Activated CD4-positive, CD25-positive, alpha-beta regulatory T cell treated with anti-CD3 and anti-CD28 coated beads, Interleukin-2, amount 50 U/mL, for 24 hours (primary cell): ENCODE results near the gene SLC35E3.

ENCODE experiments used
- ATAC-seq, 2 donors: fragments of 150-1000 bp; cut with Tn5 transposase; one replicate each; pipeline ENCODE4 v1.10.0; 2021; ENCODE audit warnings: mild to moderate bottlenecking in 1 of 2, moderate library complexity in 1 of 2

Gene SLC35E3

DNA sequence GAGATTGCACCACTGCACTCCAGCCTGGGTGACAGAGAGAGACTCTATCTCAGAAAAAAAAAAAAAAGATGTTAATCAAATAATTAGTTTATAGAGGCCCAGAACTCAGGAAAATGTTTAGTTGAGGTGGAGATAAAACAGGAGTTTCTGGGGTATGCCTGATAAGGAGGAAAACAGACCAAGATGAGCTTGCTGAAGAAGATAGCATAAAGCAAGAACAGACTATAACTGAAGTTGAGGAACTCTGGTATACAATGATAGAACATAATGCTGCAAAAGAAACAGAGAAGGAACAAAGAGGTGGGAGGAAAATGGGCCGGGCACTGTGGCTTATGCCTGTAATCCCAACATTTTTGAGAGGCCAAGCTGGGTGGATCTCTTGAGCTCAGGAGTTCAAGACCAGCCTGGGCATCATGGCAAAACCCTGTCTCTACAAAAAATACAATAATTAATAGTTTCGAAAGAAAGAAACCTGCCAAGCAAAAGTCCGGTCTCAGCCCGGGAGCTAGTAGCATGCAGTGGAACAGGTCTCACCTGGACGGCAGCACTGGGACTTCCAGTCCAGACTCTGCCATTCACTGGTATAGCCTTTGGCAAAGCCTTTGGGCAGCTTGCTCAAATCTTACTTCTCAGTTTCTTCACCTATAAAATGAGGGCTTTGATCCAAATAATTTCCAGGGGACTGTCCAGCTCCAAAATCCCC lies 25.4 kb downstream of the SLC35E3 start:
- ATAC-seq, result no peak

- ATAC-seq, result no peak
Measured at GRCh38 chr12:68772714-68773113, 26.7 kb downstream of the SLC35E3 start.

GRCh38 chr12:68773582-68773981 lies 27.6 kb downstream of the SLC35E3 start:
- ATAC-seq, result no peak

- ATAC-seq, result no peak
Measured at GRCh38 chr12:68775121-68775630, 29.2 kb downstream of the SLC35E3 start.

DNA sequence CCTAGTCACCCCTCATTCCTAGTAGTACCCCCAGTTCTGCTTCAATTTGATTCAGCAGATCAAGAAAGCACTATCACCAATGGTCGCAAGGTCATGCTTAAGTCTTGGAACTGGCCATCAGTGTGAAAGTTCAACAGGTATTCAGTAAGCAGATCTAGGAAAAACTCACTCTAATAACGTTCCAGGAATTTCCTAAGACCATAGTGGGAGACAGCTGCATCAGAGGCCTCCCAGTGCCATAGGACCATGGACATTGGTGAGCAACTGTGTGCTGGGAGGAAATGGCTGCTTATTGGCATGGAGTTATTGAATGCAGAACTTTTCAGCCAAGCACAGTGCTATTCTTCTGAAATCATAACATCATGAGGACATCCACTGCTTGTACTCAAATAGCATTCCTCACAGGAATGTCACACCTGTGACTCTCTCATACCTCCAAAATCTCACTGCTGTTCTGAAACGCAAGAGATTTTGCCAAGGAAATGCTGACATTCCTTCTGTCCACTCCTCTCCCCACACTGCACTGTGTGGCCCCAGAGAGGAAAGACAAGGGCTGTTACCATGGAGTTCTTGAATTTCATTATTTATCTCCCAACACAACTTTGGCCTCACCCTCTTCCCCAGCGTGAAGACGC lies 31.1 kb downstream of the SLC35E3 start:
- ATAC-seq, result no peak

- ATAC-seq, result no peak
Measured at GRCh38 chr12:68779280-68779679, 33.3 kb downstream of the SLC35E3 start.

DNA sequence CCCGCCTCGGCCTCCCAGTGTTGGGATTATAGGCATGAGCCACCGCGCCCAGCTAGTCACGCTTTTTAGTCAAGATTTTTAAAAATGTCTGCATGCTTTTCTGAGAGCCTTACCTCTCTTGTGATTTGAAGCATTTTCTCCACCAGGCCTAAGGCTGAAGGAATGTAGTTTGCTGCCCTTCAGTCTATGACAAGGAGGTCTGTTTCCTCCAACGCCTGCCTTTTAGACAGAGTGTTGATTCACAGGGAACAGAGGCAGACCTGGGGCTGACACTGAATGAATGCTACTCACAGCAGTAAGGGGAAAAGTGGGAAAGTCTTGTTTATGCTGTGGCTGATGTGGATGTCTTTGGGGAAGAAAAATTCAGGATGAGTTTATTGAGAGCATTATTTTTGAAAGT lies 34.8 kb downstream of the SLC35E3 start:
- no peak for ATAC-seq

DNA sequence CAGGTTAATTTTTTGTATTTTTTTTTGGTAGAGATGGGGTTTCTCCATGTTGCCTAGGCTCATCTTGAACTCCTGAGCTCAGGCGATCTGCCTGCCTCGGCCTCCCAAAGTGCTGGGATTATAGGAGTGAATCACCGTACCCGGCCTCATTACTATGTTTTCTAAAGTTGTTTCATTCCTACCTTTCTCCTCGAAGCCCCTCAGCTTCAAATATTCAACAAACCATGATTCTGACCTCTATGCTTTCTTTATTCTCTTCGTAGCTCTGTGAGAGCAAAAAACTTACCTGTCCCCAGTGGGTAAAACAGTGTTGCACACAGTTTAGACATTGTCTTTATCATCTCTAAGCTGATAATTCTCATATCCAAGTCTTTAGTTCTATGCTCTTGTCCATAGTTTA lies 35.8 kb downstream of the SLC35E3 start:
- no peak for ATAC-seq

- ATAC-seq, result no peak
Measured at GRCh38 chr12:68784015-68784414, 38.0 kb downstream of the SLC35E3 start.

DNA sequence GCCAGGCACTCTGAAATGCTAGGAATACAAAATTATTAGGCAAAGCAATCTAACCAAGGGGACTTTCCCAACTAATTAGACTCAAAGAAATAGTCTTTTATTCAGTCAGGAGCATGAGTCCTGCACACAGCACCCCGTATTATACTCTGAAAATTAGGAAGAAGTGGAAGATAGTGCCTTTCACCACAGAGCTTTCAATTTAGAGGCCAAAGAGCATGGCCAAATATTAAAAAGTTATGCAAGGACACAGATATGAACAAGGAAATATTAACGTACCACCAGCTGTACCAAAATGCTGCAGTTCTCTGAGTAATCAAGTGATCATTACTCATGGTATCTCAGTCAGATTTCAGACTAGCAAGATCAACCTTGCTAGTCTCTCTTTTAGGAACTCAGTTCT lies 39.4 kb downstream of the SLC35E3 start:
- ATAC-seq, result no peak

GRCh38 chr12:68785823-68786222 lies 39.8 kb downstream of the SLC35E3 start:
- no peak for ATAC-seq

GRCh38 chr12:68786929-68787328 lies 41.0 kb downstream of the SLC35E3 start:
- ATAC-seq, result no peak

DNA sequence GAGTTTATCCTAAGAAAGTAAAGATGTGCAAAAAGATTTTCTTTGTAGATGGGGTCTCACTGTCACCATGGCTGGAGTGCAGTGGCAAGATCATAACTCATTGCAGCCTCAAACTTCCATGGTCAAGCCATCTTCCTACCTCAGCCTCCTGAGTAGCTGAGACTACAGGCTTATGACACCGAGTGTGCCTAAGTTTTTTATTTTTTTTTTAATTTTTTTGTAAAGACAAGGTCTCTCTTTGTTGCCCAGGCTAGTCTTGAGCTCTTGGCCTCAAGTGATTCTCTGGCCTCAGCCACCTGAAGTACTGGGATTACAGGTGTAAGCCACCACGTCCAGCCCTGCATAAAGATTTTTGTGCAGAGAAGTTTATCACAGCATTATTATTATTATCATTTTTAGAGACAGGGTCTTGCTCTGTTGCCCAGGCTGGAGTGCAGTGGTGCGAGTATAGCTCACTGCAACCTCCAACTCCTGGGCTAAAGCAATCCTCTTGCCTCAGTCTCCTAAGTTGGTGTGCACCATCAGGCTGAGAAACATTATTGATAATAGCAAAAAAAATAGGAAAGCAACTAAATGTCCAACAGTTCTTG lies 42.7 kb downstream of the SLC35E3 start:
- no peak for ATAC-seq

DNA sequence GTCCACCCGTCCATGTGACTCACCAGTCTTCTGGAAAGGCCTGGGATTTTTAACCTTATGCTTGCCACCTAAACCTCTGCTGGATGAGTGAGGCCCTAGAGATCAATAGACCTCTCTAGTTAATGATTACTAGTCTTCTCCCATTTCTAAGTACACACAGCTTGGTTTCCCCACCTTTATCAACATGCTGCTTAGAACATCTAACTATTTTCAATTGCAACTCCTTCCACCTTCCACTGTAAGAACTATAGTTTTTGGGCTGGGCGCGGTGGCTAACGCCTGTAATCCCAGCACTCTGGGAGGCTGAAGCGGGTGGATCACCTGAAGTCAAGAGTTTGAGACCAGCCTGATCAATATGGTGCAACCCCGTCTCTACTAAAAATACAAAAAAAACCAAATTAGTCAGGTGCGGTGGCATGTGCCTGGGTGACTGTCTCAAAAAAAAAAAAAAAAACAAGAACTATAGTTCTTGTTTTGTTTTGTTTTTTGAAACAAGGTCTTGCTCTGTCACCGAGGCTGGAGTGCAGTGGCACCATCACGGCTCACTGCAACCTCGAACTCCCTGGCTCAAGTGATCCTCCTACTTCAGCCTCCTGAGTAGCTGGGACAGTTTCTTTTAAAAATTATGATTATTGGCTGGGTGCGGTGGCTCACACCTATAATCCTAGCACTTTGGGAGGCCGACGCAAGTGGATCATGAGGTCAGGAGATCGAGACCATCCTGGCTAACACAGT lies 43.3 kb downstream of the SLC35E3 start:
- ATAC-seq, result no peak

DNA sequence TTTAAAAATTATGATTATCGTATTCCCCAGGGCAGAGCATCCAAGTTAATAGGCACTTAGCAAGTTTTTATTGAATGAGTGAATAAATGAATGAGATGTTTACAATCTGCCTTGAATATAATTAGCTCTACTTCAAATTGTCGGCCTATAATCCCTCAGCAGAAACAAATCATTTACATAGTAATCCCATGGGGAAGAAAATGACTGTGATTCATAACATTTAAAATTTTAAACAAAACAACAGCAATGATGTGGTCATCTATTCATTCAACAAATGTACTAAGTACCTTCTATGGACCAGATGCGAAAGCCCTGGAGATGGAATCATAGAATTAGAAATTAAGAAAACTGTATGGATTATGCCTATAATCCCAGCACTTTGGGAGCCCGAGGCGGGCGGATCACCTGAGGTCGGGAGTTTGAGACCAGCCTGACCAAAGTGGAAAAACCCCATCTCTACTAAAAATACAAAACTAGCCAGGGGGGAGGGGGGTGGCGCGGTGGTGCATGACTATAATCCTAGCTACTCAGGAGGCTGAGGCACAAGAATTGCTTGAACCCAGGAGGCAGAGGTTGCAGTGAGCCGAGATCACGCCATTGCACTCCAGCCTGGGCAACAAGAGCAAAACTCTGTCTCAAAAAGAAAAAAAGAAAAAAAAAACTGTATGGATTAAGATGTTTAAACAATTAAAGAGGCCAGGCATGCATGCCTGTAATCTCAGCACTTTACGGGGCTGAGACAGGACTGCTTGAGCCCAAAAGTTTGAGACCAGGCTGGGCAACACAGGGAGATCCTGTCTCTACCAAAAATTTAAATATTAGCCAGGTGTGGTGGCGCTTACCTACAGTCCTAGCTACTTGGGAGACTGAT lies 44.3 kb downstream of the SLC35E3 start:
- ATAC-seq, result no peak

DNA sequence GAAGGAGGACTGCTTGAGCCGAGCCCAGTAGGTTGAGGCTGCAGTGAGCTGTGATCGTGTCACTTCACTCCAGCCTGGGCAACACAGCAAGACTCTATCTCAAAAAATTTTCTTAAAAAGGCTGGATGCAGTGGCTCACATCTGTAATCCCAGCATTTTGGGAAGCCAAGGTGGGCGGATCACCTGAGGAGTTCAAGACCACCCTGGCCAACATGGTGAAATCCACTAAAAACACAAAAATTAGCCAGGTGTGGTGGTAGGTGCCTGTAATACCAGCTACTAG lies 44.9 kb downstream of the SLC35E3 start:
- no peak for ATAC-seq

- no peak for ATAC-seq
Measured at GRCh38 chr12:68791897-68792481, 46.0 kb downstream of the SLC35E3 start.

DNA sequence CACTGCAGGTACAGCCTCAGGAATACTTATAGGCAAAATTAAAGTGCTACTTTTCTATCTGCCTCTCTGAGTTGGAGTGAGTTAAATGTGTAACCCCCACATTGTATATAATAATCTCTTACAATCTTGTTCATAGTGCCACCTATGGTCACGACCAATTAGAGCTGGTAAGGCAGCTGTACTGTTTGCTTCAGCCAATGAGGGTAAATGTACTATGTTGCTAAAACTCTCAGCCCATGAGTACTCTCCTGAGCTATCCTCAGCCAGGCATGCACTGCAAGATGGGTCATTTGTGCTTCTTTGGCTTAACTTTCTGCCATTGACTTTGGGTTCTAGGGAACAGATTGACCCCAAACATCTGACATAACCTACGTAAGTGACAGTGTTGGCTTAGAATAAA lies 47.0 kb downstream of the SLC35E3 start:
- peak; percentile 55 to 80 for ATAC-seq

DNA sequence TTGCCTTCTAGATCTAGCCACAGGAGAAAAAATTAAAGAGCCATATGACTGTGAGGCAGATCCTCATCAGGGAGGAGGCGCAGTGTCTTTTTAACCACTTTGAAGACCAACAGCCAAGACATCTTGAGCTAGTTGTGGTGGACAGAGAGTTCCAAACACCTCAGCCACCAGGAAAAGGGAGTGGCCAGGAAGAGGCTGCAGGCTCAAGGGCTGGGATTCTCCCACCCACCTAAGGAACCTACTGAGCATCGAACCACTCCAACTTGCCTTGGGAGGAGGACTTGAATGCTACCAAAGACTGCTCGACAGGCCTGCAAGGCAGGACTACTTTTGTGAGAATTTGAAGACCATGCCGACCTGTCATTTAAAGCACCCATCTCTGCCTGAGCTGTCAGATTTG lies 47.5 kb downstream of the SLC35E3 start:
- ATAC-seq, result no peak

DNA sequence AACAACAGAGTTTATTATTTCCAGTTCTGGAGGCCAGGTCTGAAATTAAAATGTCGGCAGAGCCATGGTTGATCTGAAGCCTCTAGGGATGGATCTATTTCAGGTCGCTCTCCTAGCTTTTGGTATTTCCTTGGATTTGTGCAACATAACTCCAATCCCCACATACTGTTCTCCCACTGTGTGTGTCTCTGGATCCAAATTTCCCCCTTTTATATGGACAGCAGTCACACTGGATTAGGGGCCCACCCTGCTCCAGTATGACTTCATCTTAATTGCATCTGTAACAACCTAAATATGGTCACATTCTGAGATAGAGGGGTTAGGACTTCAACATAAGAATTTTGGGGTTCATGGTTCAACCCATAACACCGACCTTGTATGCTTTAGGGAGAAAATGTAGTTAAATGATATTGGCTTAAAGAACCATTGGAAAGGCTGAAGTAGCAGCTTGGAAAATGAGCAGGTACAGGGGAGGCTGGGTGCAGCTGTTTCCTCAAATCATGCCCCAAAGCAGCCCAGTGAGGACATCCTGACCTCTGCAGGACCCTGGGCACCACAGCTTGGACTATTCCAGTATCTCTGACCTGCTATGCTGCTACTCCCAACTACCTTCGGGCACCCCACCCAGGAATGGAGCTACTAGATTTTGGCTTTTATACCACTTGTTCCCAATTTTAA lies 48.1 kb downstream of the SLC35E3 start:
- no peak for ATAC-seq

DNA sequence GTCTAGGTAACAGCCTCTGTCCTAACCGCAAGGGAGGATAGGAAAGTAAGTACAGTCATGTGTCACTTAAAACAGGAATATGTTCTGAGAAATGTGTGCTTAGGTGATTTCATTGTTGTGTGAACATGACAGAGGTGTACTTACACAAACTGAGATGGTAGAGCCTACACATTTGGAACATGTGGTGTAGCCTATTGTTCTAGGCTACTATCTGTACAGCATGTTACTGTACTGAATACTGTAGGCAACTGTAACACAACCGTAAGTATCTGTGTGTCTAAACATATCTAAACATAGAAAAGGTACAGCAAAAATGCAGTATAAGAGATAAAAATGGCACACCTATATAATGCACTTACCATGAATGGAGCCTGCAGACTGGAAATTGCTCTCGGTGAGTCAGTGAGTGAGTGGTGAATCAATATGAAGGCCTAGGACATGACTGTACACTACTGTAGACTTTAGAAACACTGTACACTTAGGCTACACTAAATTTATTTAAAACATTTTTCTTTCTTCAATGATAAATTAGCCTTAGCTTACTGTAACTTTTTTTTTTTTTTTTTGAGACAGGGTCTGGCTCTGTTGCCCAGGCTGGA lies 48.8 kb downstream of the SLC35E3 start:
- no peak for ATAC-seq
